HG02588 (cell line): ENCODE data around the gene KCNJ16.

Experiments
- ATAC-seq: cut with Tn5 transposase; IDR thresholded peaks from one replicate; pipeline ENCODE4 v1.9.1; 2021; ENCODE audit warnings: mild to moderate bottlenecking, moderate library complexity; ENCODE audit not compliant: unreplicated experiment

KCNJ16 gene

GRCh38 chr17:70067134-70067533 lies 7.9 kb upstream of the KCNJ16 start:
- no peak for ATAC-seq

GRCh38 chr17:70070305-70071027 lies 4.6 kb upstream of the KCNJ16 start:
- no peak for ATAC-seq

- ATAC-seq, result no peak
These were observed 3.9 kb upstream of the KCNJ16 start for GRCh38 chr17:70071127-70071526.

- ATAC-seq, result no peak
These were observed 3.4 kb upstream of the KCNJ16 start for GRCh38 chr17:70071620-70072019.

GRCh38 chr17:70072546-70073309 lies 2.3 kb upstream of the KCNJ16 start:
- no peak for ATAC-seq

GRCh38 chr17:70073310-70073709 lies 1.7 kb upstream of the KCNJ16 start:
- ATAC-seq, result no peak

- no peak for ATAC-seq
These were observed 1.2 kb upstream of the KCNJ16 start for GRCh38 chr17:70073799-70074198.

GRCh38 chr17:70074236-70074830 lies 692 bp upstream of the KCNJ16 start:
- no peak for ATAC-seq

- ATAC-seq, result no peak
These were observed 1.2 kb downstream of the KCNJ16 start for GRCh38 chr17:70076189-70076588.

- no peak for ATAC-seq
These were observed 1.8 kb downstream of the KCNJ16 start for GRCh38 chr17:70076831-70077230.

- ATAC-seq, result no peak
These were observed 3.5 kb downstream of the KCNJ16 start for GRCh38 chr17:70078549-70078948.

GRCh38 chr17:70078994-70079531 lies 4.0 kb downstream of the KCNJ16 start:
- ATAC-seq, result no peak

- ATAC-seq, result no peak
These were observed 5.7 kb downstream of the KCNJ16 start for GRCh38 chr17:70080541-70081347.

- ATAC-seq, result no peak
These were observed 6.9 kb downstream of the KCNJ16 start for GRCh38 chr17:70081885-70082284.

- no peak for ATAC-seq
These were observed 9.5 kb downstream of the KCNJ16 start for GRCh38 chr17:70084476-70084875.

- no peak for ATAC-seq
These were observed 11.5 kb downstream of the KCNJ16 start for GRCh38 chr17:70086516-70086915.

- ATAC-seq, result no peak
These were observed 14.6 kb downstream of the KCNJ16 start for GRCh38 chr17:70089513-70090148.

GRCh38 chr17:70091005-70091568 lies 16.1 kb downstream of the KCNJ16 start:
- ATAC-seq, result no peak

- no peak for ATAC-seq
These were observed 16.7 kb downstream of the KCNJ16 start for GRCh38 chr17:70091696-70092095.

GRCh38 chr17:70093163-70093562 lies 18.1 kb downstream of the KCNJ16 start:
- no peak for ATAC-seq
